MM.1S (cell line): ENCODE results near the gene CFB.
"Not testable (repeated sequence)": the region's sequence is repeated elsewhere in the genome, so short reads cannot be mapped to it uniquely, and the experiment has no call there.

Source experiments
- DNase-seq: peaks from one replicate; pipeline ENCODE4 v3.0.0-alpha.2; 2015
- H2AFZ ChIP-seq: fragments of 300-600 bp; sonication (generic); 2 replicates; pipeline ENCODE4 v1.6.0; 2016; ENCODE audit warnings: antibody characterized with exemption, low read length
- H3F3A ChIP-seq: fragments of 300-600 bp; sonication (generic); 2 replicates; pipeline ENCODE4 v1.6.1; 2016; ENCODE audit warnings: mild to moderate bottlenecking, antibody characterized with exemption, low read length, moderate library complexity, mixed read lengths; ENCODE audit not compliant: insufficient read depth
- H3K27ac ChIP-seq: fragments of 300-600 bp; sonication (generic); 2 replicates; pipeline ENCODE4 v1.5.1; 2016; ENCODE audit warnings: mild to moderate bottlenecking, low read length
- H3K27me3 ChIP-seq: fragments of 300-600 bp; sonication (generic); replicated peaks from 2 replicates; pipeline ENCODE4 v1.6.0; 2016; ENCODE audit warnings: low read length; ENCODE audit not compliant: insufficient read depth
- H3K36me3 ChIP-seq: fragments of 300-600 bp; sonication (generic); replicated peaks from 2 replicates; pipeline ENCODE4 v1.6.1; 2016; ENCODE audit warnings: mild to moderate bottlenecking, low read length, mixed read lengths; ENCODE audit not compliant: insufficient read depth
- H3K4me1 ChIP-seq: fragments of 300-600 bp; sonication (generic); 2 replicates; pipeline ENCODE4 v1.6.1; 2016; ENCODE audit warnings: low read length, mixed read lengths
- H3K4me2 ChIP-seq: fragments of 300-600 bp; sonication (generic); 2 replicates; pipeline ENCODE4 v1.6.0; 2016; ENCODE audit warnings: low read depth, low read length
- H3K4me3 ChIP-seq: fragments of 300-600 bp; sonication (generic); 2 replicates; pipeline ENCODE4 v1.5.1; 2016; ENCODE audit warnings: low read length, mixed read lengths
- H3K79me2 ChIP-seq: fragments of 300-600 bp; sonication (generic); 2 replicates; pipeline ENCODE4 v1.6.1; 2016; ENCODE audit warnings: mixed run types, low read length, mixed read lengths
- H3K9ac ChIP-seq: fragments of 300-600 bp; sonication (generic); 2 replicates; pipeline ENCODE4 v1.6.1; 2016; ENCODE audit warnings: low read length, mixed read lengths
- H3K9me2 ChIP-seq: fragments of 300-600 bp; sonication (generic); replicated peaks from 2 replicates; pipeline ENCODE4 v1.6.1; 2016; ENCODE audit warnings: mild to moderate bottlenecking, low read length, mixed read lengths; ENCODE audit not compliant: insufficient read depth
- H3K9me3 ChIP-seq: fragments of 300-600 bp; sonication (generic); replicated peaks from 2 replicates; pipeline ENCODE4 v1.6.1; 2016; ENCODE audit warnings: mild to moderate bottlenecking, low read length, mixed read lengths; ENCODE audit not compliant: insufficient read depth
- H4K20me1 ChIP-seq: fragments of 300-600 bp; sonication (generic); 2 replicates; pipeline ENCODE4 v1.6.1; 2016; ENCODE audit warnings: mild to moderate bottlenecking, low read length, moderate library complexity, mixed read lengths; ENCODE audit not compliant: insufficient read depth
- CTCF ChIP-seq: fragments of 300-600 bp; sonication (generic); IDR thresholded peaks from 2 replicates; pipeline ENCODE4 v1.5.1; 2016; ENCODE audit warnings: antibody characterized with exemption, low read length, mixed read lengths
- EZH2 ChIP-seq: fragments of 300-600 bp; sonication (generic); optimal IDR thresholded peaks from 2 replicates; pipeline ENCODE3; 2017; ENCODE audit warnings: low read depth, mild to moderate bottlenecking, antibody characterized with exemption, low read length, mixed read lengths
- EZH2phosphoT487 ChIP-seq: fragments of 300-600 bp; sonication (generic); IDR thresholded peaks from 2 replicates; pipeline ENCODE4 v1.6.1; 2018; ENCODE audit warnings: antibody characterized with exemption, low read length

Gene CFB

GRCh38 chr6:31927863-31928671 lies 17.8 kb upstream of the CFB start:
- H3K4me2 ChIP-seq, result peak overlapping the region; percentile 31
- H3K9me2 ChIP-seq, result no peaks in the 10 kb centered on the region
- no peaks in the 10 kb centered on the region for H3K79me2 ChIP-seq
- H4K20me1 ChIP-seq, result no peaks in the 10 kb centered on the region
- peak overlapping the region; percentile 78 for H2AFZ ChIP-seq
- TF ChIP-seq EZH2 (no peak), EZH2phosphoT487 (no peak), CTCF (no peak)
- DNase-seq, result no peak
- no peaks in the 10 kb centered on the region for H3K9me3 ChIP-seq
- no peaks in the 10 kb centered on the region; the same call in 1 of the 2 replicates for H3K27me3 ChIP-seq
- H3F3A ChIP-seq, result no peaks in the 10 kb centered on the region
- no peak overlapping the region for H3K27ac ChIP-seq
- H3K36me3 ChIP-seq, result no peaks in the 10 kb centered on the region
- no peaks in the 10 kb centered on the region for H3K4me1 ChIP-seq
- H3K9ac ChIP-seq, result no peak overlapping the region
- H3K4me3 ChIP-seq, result peak overlapping the region; percentile 28; the same call in 1 of the 2 replicates

GRCh38 chr6:31928672-31928939 lies 17.3 kb upstream of the CFB start:
- H2AFZ ChIP-seq, result no peak overlapping the region
- no peaks in the 10 kb centered on the region for H3F3A ChIP-seq
- no peak overlapping the region for H3K4me3 ChIP-seq
- no peak overlapping the region for H3K27ac ChIP-seq
- no peaks in the 10 kb centered on the region for H3K4me1 ChIP-seq
- no peak overlapping the region for H3K9ac ChIP-seq
- H3K9me3 ChIP-seq, result no peaks in the 10 kb centered on the region
- H3K36me3 ChIP-seq, result no peaks in the 10 kb centered on the region
- no peaks in the 10 kb centered on the region; the same call in 1 of the 2 replicates for H3K27me3 ChIP-seq
- DNase-seq, result no peak
- no peaks in the 10 kb centered on the region for H3K9me2 ChIP-seq
- H3K79me2 ChIP-seq, result no peaks in the 10 kb centered on the region
- TF ChIP-seq CTCF (no peak), EZH2phosphoT487 (no peak), EZH2 (no peak)
- no peaks in the 10 kb centered on the region for H4K20me1 ChIP-seq
- no peak overlapping the region for H3K4me2 ChIP-seq

GRCh38 chr6:31930962-31931361 lies 14.9 kb upstream of the CFB start:
- no peak for DNase-seq
- no peaks in the 10 kb centered on the region for H3K9me3 ChIP-seq
- no peaks in the 10 kb centered on the region for H3F3A ChIP-seq
- H3K9me2 ChIP-seq, result no peaks in the 10 kb centered on the region
- no peak overlapping the region for H3K9ac ChIP-seq
- H2AFZ ChIP-seq, result no peak overlapping the region
- no peak overlapping the region for H3K27ac ChIP-seq
- H3K4me3 ChIP-seq, result no peak overlapping the region
- no peak overlapping the region for H3K4me2 ChIP-seq
- no peaks in the 10 kb centered on the region for H3K36me3 ChIP-seq
- H3K27me3 ChIP-seq, result no peaks in the 10 kb centered on the region; the same call in 1 of the 2 replicates
- no peaks in the 10 kb centered on the region for H3K4me1 ChIP-seq
- no peak for TF ChIP-seq CTCF
- TF ChIP-seq EZH2, result no peak
- TF ChIP-seq EZH2phosphoT487, result no peak
- no peaks in the 10 kb centered on the region for H4K20me1 ChIP-seq
- H3K79me2 ChIP-seq, result no peaks in the 10 kb centered on the region

- not testable (repeated sequence) for H3K9me3 ChIP-seq, H2AFZ ChIP-seq, H3K9me2 ChIP-seq, DNase-seq, H4K20me1 ChIP-seq, H3K4me3 ChIP-seq, H3K9ac ChIP-seq, H3K36me3 ChIP-seq, H3F3A ChIP-seq, H3K27me3 ChIP-seq, H3K79me2 ChIP-seq, H3K4me1 ChIP-seq, H3K27ac ChIP-seq, H3K4me2 ChIP-seq
These were observed 13.8 kb upstream of the CFB start for GRCh38 chr6:31932137-31932536.
